SU-DHL-6 (cell line): ENCODE results near the gene KLRD1.

Source experiments
- CTCF ChIP-seq: fragments of 200-600 bp; sonication (generic); IDR thresholded peaks from one replicate; pipeline ENCODE4 v1.5.1; 2017; ENCODE audit warnings: antibody characterized with exemption, mild to moderate bottlenecking, low read length, moderate library complexity; ENCODE audit not compliant: insufficient read depth, poor library complexity, severe bottlenecking
- EZH2phosphoT487 ChIP-seq: fragments of 200-600 bp; sonication (generic), shearing (Covaris generic); conservative IDR thresholded peaks from 2 replicates; pipeline ENCODE4 v1.6.1; 2018; ENCODE audit warnings: mild to moderate bottlenecking, antibody characterized with exemption, low read length, moderate library complexity, mixed read lengths

GRCh38 chr12:10289005-10289754 is 18.5 kb upstream of the KLRD1 start:
- TF ChIP-seq CTCF (no peak), EZH2phosphoT487 (no peak)
